ENCODE measurements around the gene HSFX3.
"Not testable (repeated sequence)": the region's sequence is repeated elsewhere in the genome, so short reads cannot be mapped to it uniquely, and the experiment has no call there.

Gene HSFX3

DNA sequence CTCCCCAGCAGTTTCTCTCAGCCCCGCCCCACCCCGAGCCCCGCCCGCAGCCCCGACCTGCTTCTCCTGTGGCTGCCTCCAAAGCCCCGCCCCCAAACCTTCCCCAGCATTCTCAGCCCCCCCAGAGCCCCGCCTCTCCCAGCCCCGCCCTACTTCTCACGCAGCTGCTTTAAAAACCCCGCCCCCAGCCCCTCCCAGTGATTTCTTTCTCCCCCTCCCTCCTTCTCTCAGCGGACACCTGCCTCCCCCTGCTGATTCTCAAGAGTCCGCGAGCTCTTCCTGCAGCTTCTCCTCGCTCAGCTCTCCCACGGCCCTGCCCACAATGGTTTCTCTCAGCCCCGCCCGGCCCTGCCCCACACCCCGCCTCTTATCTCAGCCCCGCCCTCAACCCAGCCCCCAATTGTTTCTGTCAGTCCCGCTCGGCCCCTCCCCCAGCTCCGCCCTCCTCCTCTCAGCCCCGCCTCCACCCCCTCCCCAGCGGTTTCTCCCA, 9.5 kb downstream of the HSFX3 start:
- Histone ChIP-seq H4K20me1 (ENCODE audit: insufficient read depth, low read length) (peaks cover 4% of the 10 kb centered on the region; the same call in 1 of the 2 replicates), H3K9ac (ENCODE audit: low read depth, low read length) (peak overlapping the region; percentile 74), H3K4me3 (ENCODE audit: low read depth in 1 of 2, low read length in 2 of 2) (peak overlapping the region; percentile 66 to 94; a peak in 3 of 4 replicates), H3K27ac (ENCODE audit: low read length) (peak overlapping the region; percentile 86), H2AFZ (ENCODE audit: low read depth, low read length) (peak overlapping the region; percentile 96), H3K27me3 (ENCODE audit: insufficient read depth, low read length, poor library complexity) (no peaks in the 10 kb centered on the region), H3K9me3 (ENCODE audit: insufficient read depth, low read length, severe bottlenecking) (no peaks in the 10 kb centered on the region), H3K79me2 (ENCODE audit: insufficient read depth, low read length) (peaks cover 8% of the 10 kb centered on the region), H3K4me2 (ENCODE audit: insufficient read depth, low read length) (peak overlapping the region; percentile 87), H3K36me3 (ENCODE audit: insufficient read depth, low read length) (no peaks in the 10 kb centered on the region; the same call in 1 of the 2 replicates), H3K4me1 (ENCODE audit: insufficient read depth, low read length) (peaks cover 13% of the 10 kb centered on the region)
- TF ChIP-seq, protein P1, sequence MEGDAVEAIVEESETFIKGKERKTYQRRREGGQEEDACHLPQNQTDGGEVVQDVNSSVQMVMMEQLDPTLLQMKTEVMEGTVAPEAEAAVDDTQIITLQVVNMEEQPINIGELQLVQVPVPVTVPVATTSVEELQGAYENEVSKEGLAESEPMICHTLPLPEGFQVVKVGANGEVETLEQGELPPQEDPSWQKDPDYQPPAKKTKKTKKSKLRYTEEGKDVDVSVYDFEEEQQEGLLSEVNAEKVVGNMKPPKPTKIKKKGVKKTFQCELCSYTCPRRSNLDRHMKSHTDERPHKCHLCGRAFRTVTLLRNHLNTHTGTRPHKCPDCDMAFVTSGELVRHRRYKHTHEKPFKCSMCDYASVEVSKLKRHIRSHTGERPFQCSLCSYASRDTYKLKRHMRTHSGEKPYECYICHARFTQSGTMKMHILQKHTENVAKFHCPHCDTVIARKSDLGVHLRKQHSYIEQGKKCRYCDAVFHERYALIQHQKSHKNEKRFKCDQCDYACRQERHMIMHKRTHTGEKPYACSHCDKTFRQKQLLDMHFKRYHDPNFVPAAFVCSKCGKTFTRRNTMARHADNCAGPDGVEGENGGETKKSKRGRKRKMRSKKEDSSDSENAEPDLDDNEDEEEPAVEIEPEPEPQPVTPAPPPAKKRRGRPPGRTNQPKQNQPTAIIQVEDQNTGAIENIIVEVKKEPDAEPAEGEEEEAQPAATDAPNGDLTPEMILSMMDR (IDR thresholded peaks at IDR 0.05; ENCODE audit: borderline replicate concordance, extremely low read depth, low read length, poor library complexity, severe bottlenecking), result no peak
- no peak for TF ChIP-seq EZH2 (IDR thresholded peaks at IDR 0.05; ENCODE audit: borderline replicate concordance, low read depth, low read length, severe bottlenecking)
- peak; percentile 50 for ATAC-seq (ENCODE audit: insufficient read depth, low read depth)
- peak; percentile 91 for DNase-seq

DNA sequence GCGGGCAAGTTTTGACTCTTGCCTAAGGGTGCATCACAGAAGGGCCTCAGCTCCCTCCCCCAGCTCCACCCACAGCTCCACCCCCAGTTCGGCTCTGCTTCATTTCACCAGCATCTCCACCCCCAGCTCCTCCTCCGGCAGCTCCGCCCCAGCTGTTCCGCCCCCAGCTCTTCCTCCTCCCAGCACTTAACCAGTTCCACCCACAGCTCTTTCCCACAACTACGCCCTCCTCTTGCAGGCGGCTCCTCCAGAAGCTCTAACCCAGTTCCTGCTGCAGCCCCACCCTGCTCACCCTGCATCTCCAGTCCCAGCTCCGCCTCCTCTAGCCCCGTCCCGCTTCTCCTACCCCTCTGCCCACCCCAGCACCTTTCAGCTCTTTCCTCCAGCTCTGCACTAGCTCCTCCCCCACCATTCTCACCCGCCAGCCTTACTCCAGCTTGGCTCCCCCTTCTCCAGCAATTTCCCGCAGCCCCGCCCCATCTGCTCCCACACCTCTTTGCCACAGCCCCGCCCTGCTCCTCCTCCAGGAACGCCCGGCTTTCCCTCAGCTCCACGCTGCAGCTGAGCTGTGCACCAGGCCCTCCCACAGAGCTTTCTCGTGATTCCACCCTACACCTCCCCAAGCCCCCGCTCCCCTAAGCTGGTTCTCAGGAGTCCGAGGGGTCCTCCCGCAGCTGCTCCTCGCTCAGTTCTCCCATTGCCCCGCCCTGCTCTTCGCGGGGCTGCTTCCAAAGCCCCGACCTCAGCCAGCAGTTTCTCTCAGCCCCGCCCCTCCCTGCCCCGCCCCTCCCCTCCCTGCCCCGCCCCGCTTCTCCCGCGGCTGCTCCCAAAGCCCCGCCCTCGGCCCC, 10.2 kb downstream of the HSFX3 start:
- Histone ChIP-seq H3K27ac (ENCODE audit: low read length) (peak overlapping the region; percentile 83), H3K36me3 (ENCODE audit: insufficient read depth, low read length) (no peaks in the 10 kb centered on the region; the same call in 1 of the 2 replicates), H3K27me3 (ENCODE audit: insufficient read depth, low read length, poor library complexity) (no peaks in the 10 kb centered on the region), H4K20me1 (ENCODE audit: insufficient read depth, low read length) (peaks cover 4% of the 10 kb centered on the region; the same call in 1 of the 2 replicates), H3K4me3 (ENCODE audit: low read depth in 1 of 2, low read length in 2 of 2) (peak overlapping the region; percentile 35 to 59; a peak in 3 of 4 replicates), H3K79me2 (ENCODE audit: insufficient read depth, low read length) (peaks cover 8% of the 10 kb centered on the region), H3K9ac (ENCODE audit: low read depth, low read length) (peak overlapping the region; percentile 61), H2AFZ (ENCODE audit: low read depth, low read length) (peak overlapping the region; percentile 64), H3K4me2 (ENCODE audit: insufficient read depth, low read length) (peak overlapping the region; percentile 73), H3K9me3 (ENCODE audit: insufficient read depth, low read length, severe bottlenecking) (no peaks in the 10 kb centered on the region), H3K4me1 (ENCODE audit: insufficient read depth, low read length) (peaks cover 13% of the 10 kb centered on the region)
- peak; percentile 95 for DNase-seq
- TF ChIP-seq, protein P1 (IDR thresholded peaks at IDR 0.05; ENCODE audit: borderline replicate concordance, extremely low read depth, low read length, poor library complexity, severe bottlenecking), result no peak
- no peak for TF ChIP-seq EZH2 (IDR thresholded peaks at IDR 0.05; ENCODE audit: borderline replicate concordance, low read depth, low read length, severe bottlenecking)
- ATAC-seq (ENCODE audit: insufficient read depth, low read depth), result peak; percentile 71

DNA sequence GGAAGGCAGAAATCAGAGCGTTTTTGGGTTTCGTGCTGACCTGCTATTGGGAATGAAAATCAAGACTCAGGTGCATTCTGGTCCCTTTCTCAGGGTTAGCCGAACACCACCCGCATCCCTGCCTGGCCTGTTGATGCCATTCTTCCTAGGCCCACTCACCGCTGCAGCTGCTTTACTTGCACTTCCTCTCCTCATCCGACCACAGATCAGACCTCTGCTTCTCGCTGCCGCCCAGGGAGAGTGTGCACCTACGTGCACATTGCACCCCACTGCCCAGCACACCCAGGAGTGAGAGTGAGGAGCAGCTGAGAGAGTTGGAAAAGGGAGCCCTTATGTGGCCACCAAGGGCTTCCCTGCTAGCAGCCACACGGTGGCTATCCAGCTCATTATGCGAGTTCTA, 12.2 kb downstream of the HSFX3 start:
- not testable (repeated sequence) for H3K36me3 ChIP-seq (ENCODE audit: insufficient read depth, low read length); H3K9ac ChIP-seq (ENCODE audit: low read depth, low read length); DNase-seq; H2AFZ ChIP-seq (ENCODE audit: low read depth, low read length); H3K79me2 ChIP-seq (ENCODE audit: insufficient read depth, low read length); H3K27ac ChIP-seq (ENCODE audit: low read length); H3K27me3 ChIP-seq (ENCODE audit: insufficient read depth, low read length, poor library complexity); ATAC-seq (ENCODE audit: insufficient read depth, low read depth); H3K4me3 ChIP-seq (ENCODE audit: low read depth in 1 of 2, low read length in 2 of 2); H3K4me2 ChIP-seq (ENCODE audit: insufficient read depth, low read length); H4K20me1 ChIP-seq (ENCODE audit: insufficient read depth, low read length); H3K9me3 ChIP-seq (ENCODE audit: insufficient read depth, low read length, severe bottlenecking)
- H3K4me1 ChIP-seq (ENCODE audit: insufficient read depth, low read length), result peaks cover 13% of the 10 kb centered on the region

DNA sequence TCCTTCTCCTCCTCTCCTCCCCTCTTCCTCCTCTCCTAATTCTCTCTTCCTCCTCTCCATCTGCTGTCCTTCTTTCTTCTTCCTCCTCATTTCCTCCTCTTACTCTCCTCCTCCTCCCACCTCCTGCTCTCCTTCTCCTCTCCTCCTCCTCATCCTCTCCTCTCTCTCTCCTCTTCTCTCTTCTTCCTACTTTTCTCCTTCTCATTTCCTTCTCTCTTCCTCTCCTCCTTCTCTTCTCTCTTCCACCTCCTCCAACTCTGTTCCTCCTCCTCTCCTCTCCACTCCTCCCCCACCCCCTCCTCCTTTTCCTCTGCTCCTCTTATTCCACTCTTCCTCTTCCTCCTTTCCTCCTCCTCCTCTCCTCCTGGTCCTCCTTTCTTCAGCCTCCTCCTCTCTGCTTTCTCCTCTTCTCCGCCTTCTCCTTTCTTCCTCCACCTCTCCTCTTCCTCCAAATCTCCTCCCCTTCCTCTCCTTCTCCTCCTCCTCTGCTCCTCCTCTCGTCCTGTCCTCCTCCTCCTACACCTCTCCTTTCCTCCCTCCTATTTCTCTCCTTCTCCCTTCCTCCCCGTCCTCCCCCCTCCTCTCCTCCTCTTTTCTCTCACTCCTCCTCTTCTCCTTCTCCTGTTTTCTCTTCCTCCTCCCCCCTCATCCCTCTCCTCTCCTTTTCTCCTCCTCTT, 14.7 kb downstream of the HSFX3 start:
- DNase-seq; H2AFZ ChIP-seq (ENCODE audit: low read depth, low read length); ATAC-seq (ENCODE audit: insufficient read depth, low read depth); H3K4me2 ChIP-seq (ENCODE audit: insufficient read depth, low read length); H3K4me1 ChIP-seq (ENCODE audit: insufficient read depth, low read length); H4K20me1 ChIP-seq (ENCODE audit: insufficient read depth, low read length); H3K9me3 ChIP-seq (ENCODE audit: insufficient read depth, low read length, severe bottlenecking); H3K27me3 ChIP-seq (ENCODE audit: insufficient read depth, low read length, poor library complexity); H3K9ac ChIP-seq (ENCODE audit: low read depth, low read length); H3K27ac ChIP-seq (ENCODE audit: low read length); H3K79me2 ChIP-seq (ENCODE audit: insufficient read depth, low read length); H3K4me3 ChIP-seq (ENCODE audit: low read depth in 1 of 2, low read length in 2 of 2); H3K36me3 ChIP-seq (ENCODE audit: insufficient read depth, low read length): not testable (repeated sequence)

DNA sequence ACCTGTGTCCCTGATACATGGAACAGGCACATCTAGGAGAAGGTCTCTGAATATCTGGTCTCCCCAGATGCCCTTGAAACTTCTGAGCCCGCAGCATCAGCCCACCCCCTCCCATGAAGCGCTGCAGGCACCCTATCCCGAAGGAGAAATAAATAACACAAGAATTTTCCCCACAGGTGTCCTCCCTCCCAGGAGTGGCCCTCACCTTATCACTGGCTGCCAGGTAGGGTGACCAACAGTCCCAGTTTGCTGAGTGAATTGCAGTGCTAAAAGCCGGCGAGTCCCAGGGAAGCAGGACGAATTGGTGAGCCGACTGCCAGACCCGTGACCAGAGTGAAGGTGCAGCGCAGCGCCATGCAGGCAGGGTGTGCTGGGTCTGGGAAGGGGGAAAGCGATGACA, 15.7 kb downstream of the HSFX3 start:
- H3K4me2 ChIP-seq (ENCODE audit: insufficient read depth, low read length); H3K9ac ChIP-seq (ENCODE audit: low read depth, low read length); H3K36me3 ChIP-seq (ENCODE audit: insufficient read depth, low read length); H3K4me3 ChIP-seq (ENCODE audit: low read depth in 1 of 2, low read length in 2 of 2); H2AFZ ChIP-seq (ENCODE audit: low read depth, low read length); DNase-seq; H3K79me2 ChIP-seq (ENCODE audit: insufficient read depth, low read length); H3K27me3 ChIP-seq (ENCODE audit: insufficient read depth, low read length, poor library complexity); H3K9me3 ChIP-seq (ENCODE audit: insufficient read depth, low read length, severe bottlenecking); ATAC-seq (ENCODE audit: insufficient read depth, low read depth); H3K4me1 ChIP-seq (ENCODE audit: insufficient read depth, low read length); H4K20me1 ChIP-seq (ENCODE audit: insufficient read depth, low read length); H3K27ac ChIP-seq (ENCODE audit: low read length): not testable (repeated sequence)

DNA sequence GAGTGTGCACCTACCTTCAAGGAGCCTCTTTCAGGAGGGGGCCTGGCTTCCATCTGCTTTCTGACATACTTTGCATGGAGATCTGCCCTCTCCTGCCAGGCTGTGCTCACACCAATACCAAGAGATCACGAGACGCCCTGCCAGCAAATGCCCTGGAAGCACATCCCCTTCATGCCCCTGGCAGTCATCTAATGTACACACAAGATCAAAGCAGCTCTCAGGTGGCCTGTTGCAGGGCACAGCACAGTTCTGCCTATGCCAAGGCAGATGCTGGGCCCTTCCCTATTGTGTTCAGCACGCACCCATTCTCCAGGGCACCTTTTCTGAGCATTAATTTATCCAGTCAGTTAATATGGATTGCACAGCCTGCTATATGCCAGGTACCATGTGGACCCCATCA, 16.9 kb downstream of the HSFX3 start:
- not testable (repeated sequence) for H3K27ac ChIP-seq (ENCODE audit: low read length); H3K79me2 ChIP-seq (ENCODE audit: insufficient read depth, low read length); H3K4me3 ChIP-seq (ENCODE audit: low read depth in 1 of 2, low read length in 2 of 2); H3K27me3 ChIP-seq (ENCODE audit: insufficient read depth, low read length, poor library complexity); DNase-seq; H3K4me2 ChIP-seq (ENCODE audit: insufficient read depth, low read length); H3K9ac ChIP-seq (ENCODE audit: low read depth, low read length); H3K36me3 ChIP-seq (ENCODE audit: insufficient read depth, low read length); H3K9me3 ChIP-seq (ENCODE audit: insufficient read depth, low read length, severe bottlenecking); ATAC-seq (ENCODE audit: insufficient read depth, low read depth); H4K20me1 ChIP-seq (ENCODE audit: insufficient read depth, low read length); H3K4me1 ChIP-seq (ENCODE audit: insufficient read depth, low read length); H2AFZ ChIP-seq (ENCODE audit: low read depth, low read length)

Data from DND-41 (cell line).